Measurements from ENCODE around the gene LAS1L. TPM values are rescaled to one million over a fixed set of nuclear protein-coding genes. Genes with fewer than 3 reads are reported as not detected.
"Not testable (repeated sequence)": the region's sequence is repeated elsewhere in the genome, so short reads cannot be mapped to it uniquely, and the experiment has no call there.

Gene LAS1L
- total RNA-seq, 1 donor from 2014 or later = 45.9 TPM

DNA sequence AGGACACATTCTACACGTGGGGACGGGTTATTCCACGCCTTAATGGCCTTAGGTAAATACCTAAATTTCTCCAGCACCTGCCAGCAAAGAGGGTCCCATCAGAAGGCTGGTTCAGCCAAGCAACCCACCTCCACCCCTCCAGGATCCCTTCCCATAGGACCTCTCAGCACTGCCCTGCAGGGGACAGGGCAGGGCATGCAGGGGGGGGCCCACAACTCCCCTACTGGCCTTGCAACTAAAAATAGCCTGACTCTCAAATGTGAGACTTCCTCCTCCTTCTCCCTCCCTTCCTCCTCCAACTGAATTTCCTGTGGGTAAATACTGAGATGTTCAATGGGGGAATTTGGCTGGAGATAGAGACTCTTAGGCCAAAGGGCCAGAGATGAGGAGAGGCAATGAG lies 6.3 kb downstream of the LAS1L start:
- no peak overlapping the region for H3K4me3 Mint-ChIP-seq
- H3K27ac Mint-ChIP-seq = no peak overlapping the region
- no peak overlapping the region for H2AFZ ChIP-seq (replicated peaks)
- TF ChIP-seq, protein P1, sequence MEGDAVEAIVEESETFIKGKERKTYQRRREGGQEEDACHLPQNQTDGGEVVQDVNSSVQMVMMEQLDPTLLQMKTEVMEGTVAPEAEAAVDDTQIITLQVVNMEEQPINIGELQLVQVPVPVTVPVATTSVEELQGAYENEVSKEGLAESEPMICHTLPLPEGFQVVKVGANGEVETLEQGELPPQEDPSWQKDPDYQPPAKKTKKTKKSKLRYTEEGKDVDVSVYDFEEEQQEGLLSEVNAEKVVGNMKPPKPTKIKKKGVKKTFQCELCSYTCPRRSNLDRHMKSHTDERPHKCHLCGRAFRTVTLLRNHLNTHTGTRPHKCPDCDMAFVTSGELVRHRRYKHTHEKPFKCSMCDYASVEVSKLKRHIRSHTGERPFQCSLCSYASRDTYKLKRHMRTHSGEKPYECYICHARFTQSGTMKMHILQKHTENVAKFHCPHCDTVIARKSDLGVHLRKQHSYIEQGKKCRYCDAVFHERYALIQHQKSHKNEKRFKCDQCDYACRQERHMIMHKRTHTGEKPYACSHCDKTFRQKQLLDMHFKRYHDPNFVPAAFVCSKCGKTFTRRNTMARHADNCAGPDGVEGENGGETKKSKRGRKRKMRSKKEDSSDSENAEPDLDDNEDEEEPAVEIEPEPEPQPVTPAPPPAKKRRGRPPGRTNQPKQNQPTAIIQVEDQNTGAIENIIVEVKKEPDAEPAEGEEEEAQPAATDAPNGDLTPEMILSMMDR (IDR thresholded peaks at IDR 0.05) = no peak
- H3K27me3 Mint-ChIP-seq (ENCODE audit: insufficient read depth, low read depth) = peaks cover 3% of the 10 kb centered on the region
- H3K4me1 Mint-ChIP-seq = peaks cover under 1% of the 10 kb centered on the region
- H3K4me1 ChIP-seq = no peaks in the 10 kb centered on the region
- H3K9me3 Mint-ChIP-seq = no peaks in the 10 kb centered on the region
- DNase-seq (ENCODE audit: low spot score) = no peak
- no peak overlapping the region for H3K27ac ChIP-seq
- no peaks in the 10 kb centered on the region for H4K20me1 ChIP-seq (ENCODE audit: low read depth)
- no peak overlapping the region for H3K4me3 ChIP-seq
- no peaks in the 10 kb centered on the region for H3K27me3 ChIP-seq
- H3K36me3 Mint-ChIP-seq = no peaks in the 10 kb centered on the region
- H3K9me3 ChIP-seq (ENCODE audit: low read depth) = no peaks in the 10 kb centered on the region
- H3K36me3 ChIP-seq = no peaks in the 10 kb centered on the region
- H3F3A ChIP-seq (ENCODE audit: low read depth) = peaks cover 8% of the 10 kb centered on the region
- H3K9ac ChIP-seq = no peak overlapping the region
- no peak overlapping the region for H3K4me2 ChIP-seq
- peaks cover 10% of the 10 kb centered on the region for H3K79me2 ChIP-seq (ENCODE audit: low read depth)

- H3K27ac Mint-ChIP-seq = no peak overlapping the region
Measured at GRCh38 chrX:65524139-65524538, 10.4 kb downstream of the LAS1L start.

GRCh38 chrX:65522739-65523372 lies 11.7 kb downstream of the LAS1L start:
- H3K36me3 Mint-ChIP-seq = peaks cover 12% of the 10 kb centered on the region
- no peak overlapping the region for H3K27ac ChIP-seq
- H3K79me2 ChIP-seq (ENCODE audit: low read depth) = no peaks in the 10 kb centered on the region

More at GRCh38 chrX:65524139-65524538, 10.4 kb downstream of the LAS1L start:
- Mint-ChIP-seq H3K36me3 (peaks cover 12% of the 10 kb centered on the region), H3K27me3 (ENCODE audit: insufficient read depth, low read depth) (peaks cover 4% of the 10 kb centered on the region), H3K9me3 (peaks cover 3% of the 10 kb centered on the region), H3K4me1 (no peaks in the 10 kb centered on the region), H3K4me3 (no peak overlapping the region)
- Histone ChIP-seq H2AFZ (replicated peaks) (no peak overlapping the region), H3K27ac (no peak overlapping the region), H3K36me3 (no peaks in the 10 kb centered on the region), H3K9ac (no peak overlapping the region), H3K4me3 (no peak overlapping the region), H4K20me1 (ENCODE audit: low read depth) (no peaks in the 10 kb centered on the region), H3K4me2 (no peak overlapping the region), H3K4me1 (no peaks in the 10 kb centered on the region), H3K9me3 (ENCODE audit: low read depth) (no peaks in the 10 kb centered on the region), H3F3A (ENCODE audit: low read depth) (peaks cover 3% of the 10 kb centered on the region), H3K79me2 (ENCODE audit: low read depth) (no peaks in the 10 kb centered on the region), H3K27me3 (no peaks in the 10 kb centered on the region)
- TF ChIP-seq EZH2phosphoT487 (IDR thresholded peaks at IDR 0.05) (no peak), EZH2 (IDR thresholded peaks at IDR 0.05) (no peak)
- TF ChIP-seq, protein P1 (IDR thresholded peaks at IDR 0.05) = no peak
- no peak for DNase-seq (ENCODE audit: low spot score)

GRCh38 chrX:65519530-65519929 lies 15.1 kb downstream of the LAS1L start:
- not testable (repeated sequence) for H3K27me3 Mint-ChIP-seq (ENCODE audit: insufficient read depth, low read depth); H3K79me2 ChIP-seq (ENCODE audit: low read depth); H3K4me2 ChIP-seq; H3K27me3 ChIP-seq; H3K9me3 Mint-ChIP-seq; DNase-seq (ENCODE audit: low spot score); H3K9me3 ChIP-seq (ENCODE audit: low read depth); H3K4me3 ChIP-seq; H3K36me3 ChIP-seq; H3K4me3 Mint-ChIP-seq; H3K4me1 ChIP-seq; H2AFZ ChIP-seq (replicated peaks); H3K9ac ChIP-seq; H4K20me1 ChIP-seq (ENCODE audit: low read depth); H3K4me1 Mint-ChIP-seq; H3F3A ChIP-seq (ENCODE audit: low read depth); H3K27ac Mint-ChIP-seq; H3K27ac ChIP-seq
- H3K36me3 Mint-ChIP-seq = peaks cover 12% of the 10 kb centered on the region

More at GRCh38 chrX:65522739-65523372, 11.7 kb downstream of the LAS1L start:
- Mint-ChIP-seq H3K4me1 (no peaks in the 10 kb centered on the region), H3K4me3 (no peak overlapping the region), H3K27me3 (ENCODE audit: insufficient read depth, low read depth) (peaks cover 4% of the 10 kb centered on the region), H3K9me3 (peaks cover 3% of the 10 kb centered on the region), H3K27ac (no peak overlapping the region)
- Histone ChIP-seq H3K27me3 (no peaks in the 10 kb centered on the region), H3K9ac (no peak overlapping the region), H3F3A (ENCODE audit: low read depth) (no peaks in the 10 kb centered on the region), H3K4me1 (no peaks in the 10 kb centered on the region), H4K20me1 (ENCODE audit: low read depth) (no peaks in the 10 kb centered on the region), H2AFZ (replicated peaks) (no peak overlapping the region), H3K4me2 (no peak overlapping the region), H3K9me3 (ENCODE audit: low read depth) (no peaks in the 10 kb centered on the region), H3K36me3 (no peaks in the 10 kb centered on the region), H3K4me3 (no peak overlapping the region)
- no peak for DNase-seq (ENCODE audit: low spot score)
- TF ChIP-seq, protein P1 (IDR thresholded peaks at IDR 0.05) = no peak
- TF ChIP-seq EZH2 (IDR thresholded peaks at IDR 0.05) (no peak), EZH2phosphoT487 (IDR thresholded peaks at IDR 0.05) (no peak)

DNA sequence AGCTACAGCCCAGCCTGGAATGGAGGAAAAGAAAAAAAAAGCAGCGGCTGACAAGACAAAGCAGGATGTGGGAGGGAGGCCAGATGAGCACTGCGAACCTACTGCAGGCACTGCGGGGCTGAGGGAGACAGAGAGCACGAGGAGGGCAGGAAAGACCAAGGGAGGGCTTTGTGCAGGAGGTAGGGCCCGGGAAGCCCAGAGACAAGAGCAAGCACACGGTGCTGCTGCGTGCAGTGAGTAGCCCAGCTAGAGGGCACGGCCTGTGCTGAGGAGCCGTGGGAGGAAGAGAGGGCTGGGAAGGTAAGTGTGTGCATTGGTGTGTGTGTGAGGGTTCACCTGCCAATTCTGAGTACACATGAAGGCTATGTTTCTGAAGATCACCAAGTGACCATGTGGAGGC lies 15.6 kb downstream of the LAS1L start:
- not testable (repeated sequence) for H3K27me3 Mint-ChIP-seq (ENCODE audit: insufficient read depth, low read depth); H3K4me1 ChIP-seq; H3K4me2 ChIP-seq; H3K4me3 Mint-ChIP-seq; H3K79me2 ChIP-seq (ENCODE audit: low read depth); H3K36me3 ChIP-seq; DNase-seq (ENCODE audit: low spot score); H3K27ac Mint-ChIP-seq; H3K27ac ChIP-seq; H3K4me1 Mint-ChIP-seq; H3K9ac ChIP-seq; H4K20me1 ChIP-seq (ENCODE audit: low read depth); H2AFZ ChIP-seq (replicated peaks); H3F3A ChIP-seq (ENCODE audit: low read depth); H3K9me3 Mint-ChIP-seq; H3K4me3 ChIP-seq; H3K27me3 ChIP-seq; H3K9me3 ChIP-seq (ENCODE audit: low read depth)
- peaks cover 12% of the 10 kb centered on the region for H3K36me3 Mint-ChIP-seq

Data from neural progenitor cell (in vitro differentiated cells).